ENCODE results near the gene RBFOX1. TPM values are rescaled to one million over a fixed set of nuclear protein-coding genes. Genes with fewer than 3 reads are reported as not detected.

RBFOX1 gene
- total and polyA plus RNA-seq, 10 of the 15 experiments (the other 5 are each of a cell fraction or from before 2014, with no cell fraction given), result 0.87 TPM; not detected in 9

GRCh38 chr16:7506363-7506762 is 173.7 kb downstream of the RBFOX1 start:
- no peak overlapping the region for H3K4me3 ChIP-seq
- POLR2A ChIA-PET, result no interaction called here
- ATAC-seq, result no peak
- no peak overlapping the region for H3K9ac ChIP-seq (ENCODE audit: control insufficient read depth, insufficient read depth, low read length)
- no peak overlapping the region for H3K27ac ChIP-seq (ENCODE audit: control insufficient read depth, insufficient read depth)
- FAIRE-seq, result no peak
- H3K36me3 ChIP-seq (ENCODE audit: control insufficient read depth in 2 of 2, insufficient read depth in 2 of 2, low read length in 1 of 2), result no peaks in the 10 kb centered on the region
- WGBS (ENCODE audit: insufficient coverage, insufficient replicate concordance, low lambda C conversion rate, missing lambda C conversion rate), result 30% methylated on average over 5 of the region's 5 CpGs
- no peaks in the 10 kb centered on the region; the same call in 2 of the 3 replicates for H3K9me3 ChIP-seq (replicated peaks; ENCODE audit: control insufficient read depth, insufficient read depth, low read length)
- RAD21 ChIA-PET (ENCODE audit: unreplicated experiment), result no interaction called here
- intact Hi-C loops (cut with micrococcal nuclease; ENCODE audit: unreplicated experiment), result no loop called here
- no peaks in the 10 kb centered on the region for H3K79me2 ChIP-seq (ENCODE audit: control insufficient read depth, insufficient read depth, low read length)
- no peak overlapping the region for H2AFZ ChIP-seq (ENCODE audit: control insufficient read depth, low read depth, low read length)
- H3K4me2 ChIP-seq (ENCODE audit: control insufficient read depth, insufficient read depth), result no peak overlapping the region
- H3K4me1 ChIP-seq (ENCODE audit: control insufficient read depth, insufficient read depth, low read length), result no peaks in the 10 kb centered on the region
- TF ChIP-seq RCOR1 (conservative IDR thresholded peaks at IDR 0.05; ENCODE audit: low read depth, low read length) (no peak), MYB (IDR thresholded peaks at IDR 0.05; ENCODE audit: borderline replicate concordance, low read depth, low read length) (no peak), STAT3 (IDR thresholded peaks at IDR 0.05; ENCODE audit: low read depth, low read length) (no peak), HDGF (IDR thresholded peaks at IDR 0.05) (no peak), CBX5 (IDR thresholded peaks at IDR 0.05; ENCODE audit: low read depth) (no peak), SP1 (IDR thresholded peaks at IDR 0.05; ENCODE audit: low read depth, low read length) (no peak), NR2F1 (conservative IDR thresholded peaks at IDR 0.05) (no peak), ZBTB40 (IDR thresholded peaks at IDR 0.05; ENCODE audit: borderline replicate concordance) (no peak), DPF2 (IDR thresholded peaks at IDR 0.05) (no peak), NKRF (conservative IDR thresholded peaks at IDR 0.05) (no peak), KLF5 (IDR thresholded peaks at IDR 0.05; ENCODE audit: partially characterized antibody) (no peak), IKZF1 (conservative IDR thresholded peaks at IDR 0.05) (no peak)
- DNase-seq (ENCODE audit: low read depth, low spot score), result no peak
- SMC1A ChIA-PET (ENCODE audit: uncharacterized antibody, unreplicated experiment), result no interaction called here
- CTCF ChIA-PET, result no interaction called here
- H3K27me3 ChIP-seq (replicated peaks in 1 of 2; ENCODE audit: control insufficient read depth in 2 of 2, insufficient read depth in 2 of 2, low read length in 1 of 2), result no peaks in the 10 kb centered on the region
- no TSS peak for BruUV-seq (replicated peaks)
- no peaks in the 10 kb centered on the region for H4K20me1 ChIP-seq (ENCODE audit: control insufficient read depth, insufficient read depth)
- in situ Hi-C loops (cut with MboI), result no loop called here

Data from GM12878 (cell line).